ENCODE measurements around the gene PSORS1C2. TPM values are rescaled to one million over a fixed set of nuclear protein-coding genes. Genes with fewer than 3 reads are reported as not detected.

Gene PSORS1C2
- total RNA-seq, 1 experiment from 2014 or later = not detected

- CTCF ChIA-PET = no interaction called here
These were observed 34.5 kb upstream of the PSORS1C2 start for GRCh38 chr6:31173406-31173805.

DNA sequence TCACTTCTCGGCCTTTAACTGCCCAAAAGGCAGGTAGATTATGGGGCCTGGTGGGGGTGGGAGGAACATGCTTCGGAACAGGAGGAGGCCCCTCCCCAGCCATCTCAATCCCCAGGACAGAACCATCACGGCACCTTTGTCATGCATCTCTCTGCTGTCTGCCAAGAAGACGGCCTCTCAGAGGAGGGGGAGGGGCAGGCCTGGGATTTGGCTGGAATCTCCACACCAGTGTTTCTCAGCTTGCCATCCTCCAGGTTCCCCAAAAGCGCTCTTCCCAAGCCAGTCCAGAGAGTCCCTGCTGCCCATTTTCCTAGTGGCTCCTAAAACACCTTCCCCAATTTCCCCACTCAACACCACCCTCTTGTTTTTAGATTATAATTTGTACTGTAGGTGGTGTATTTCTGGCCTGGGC is 34.1 kb upstream of the PSORS1C2 start:
- DNase-seq (ENCODE audit: low spot score) = no peak
- intact Hi-C loops (cut with micrococcal nuclease; ENCODE audit: unreplicated experiment) = no loop called here

More at GRCh38 chr6:31173406-31173805, 34.5 kb upstream of the PSORS1C2 start:
- BruUV-seq (replicated peaks) = no TSS peak
- no peak for DNase-seq (ENCODE audit: low spot score)
- H3K4me1 ChIP-seq (ENCODE audit: insufficient read depth, low read length, poor library complexity, severe bottlenecking) = no peaks in the 10 kb centered on the region
- intact Hi-C loops (cut with micrococcal nuclease; ENCODE audit: unreplicated experiment) = no loop called here
- no peaks in the 10 kb centered on the region for H3K36me3 ChIP-seq (ENCODE audit: insufficient read depth, low read length, poor library complexity, severe bottlenecking)
- no peaks in the 10 kb centered on the region for H3K27me3 ChIP-seq (replicated peaks; ENCODE audit: insufficient read depth, low read depth, low read length, poor library complexity)
- no peaks in the 10 kb centered on the region for H3K9me3 ChIP-seq (ENCODE audit: low read depth, low read length, poor library complexity, severe bottlenecking)
- no peak overlapping the region for H3K27ac ChIP-seq (ENCODE audit: low read depth, low read length, poor library complexity, severe bottlenecking)
- POLR2A ChIA-PET (ENCODE audit: low non-redundant PET) = no interaction called here
- no peak overlapping the region for H3K4me3 ChIP-seq (ENCODE audit: low read depth, low read length, poor library complexity, severe bottlenecking)
- TF ChIP-seq, protein P1, sequence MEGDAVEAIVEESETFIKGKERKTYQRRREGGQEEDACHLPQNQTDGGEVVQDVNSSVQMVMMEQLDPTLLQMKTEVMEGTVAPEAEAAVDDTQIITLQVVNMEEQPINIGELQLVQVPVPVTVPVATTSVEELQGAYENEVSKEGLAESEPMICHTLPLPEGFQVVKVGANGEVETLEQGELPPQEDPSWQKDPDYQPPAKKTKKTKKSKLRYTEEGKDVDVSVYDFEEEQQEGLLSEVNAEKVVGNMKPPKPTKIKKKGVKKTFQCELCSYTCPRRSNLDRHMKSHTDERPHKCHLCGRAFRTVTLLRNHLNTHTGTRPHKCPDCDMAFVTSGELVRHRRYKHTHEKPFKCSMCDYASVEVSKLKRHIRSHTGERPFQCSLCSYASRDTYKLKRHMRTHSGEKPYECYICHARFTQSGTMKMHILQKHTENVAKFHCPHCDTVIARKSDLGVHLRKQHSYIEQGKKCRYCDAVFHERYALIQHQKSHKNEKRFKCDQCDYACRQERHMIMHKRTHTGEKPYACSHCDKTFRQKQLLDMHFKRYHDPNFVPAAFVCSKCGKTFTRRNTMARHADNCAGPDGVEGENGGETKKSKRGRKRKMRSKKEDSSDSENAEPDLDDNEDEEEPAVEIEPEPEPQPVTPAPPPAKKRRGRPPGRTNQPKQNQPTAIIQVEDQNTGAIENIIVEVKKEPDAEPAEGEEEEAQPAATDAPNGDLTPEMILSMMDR (conservative IDR thresholded peaks at IDR 0.05; ENCODE audit: low read depth, low read length) = no peak
- no peak for TF ChIP-seq EZH2 (IDR thresholded peaks at IDR 0.05; ENCODE audit: borderline replicate concordance, low read depth, low read length, poor library complexity, severe bottlenecking)

DNA sequence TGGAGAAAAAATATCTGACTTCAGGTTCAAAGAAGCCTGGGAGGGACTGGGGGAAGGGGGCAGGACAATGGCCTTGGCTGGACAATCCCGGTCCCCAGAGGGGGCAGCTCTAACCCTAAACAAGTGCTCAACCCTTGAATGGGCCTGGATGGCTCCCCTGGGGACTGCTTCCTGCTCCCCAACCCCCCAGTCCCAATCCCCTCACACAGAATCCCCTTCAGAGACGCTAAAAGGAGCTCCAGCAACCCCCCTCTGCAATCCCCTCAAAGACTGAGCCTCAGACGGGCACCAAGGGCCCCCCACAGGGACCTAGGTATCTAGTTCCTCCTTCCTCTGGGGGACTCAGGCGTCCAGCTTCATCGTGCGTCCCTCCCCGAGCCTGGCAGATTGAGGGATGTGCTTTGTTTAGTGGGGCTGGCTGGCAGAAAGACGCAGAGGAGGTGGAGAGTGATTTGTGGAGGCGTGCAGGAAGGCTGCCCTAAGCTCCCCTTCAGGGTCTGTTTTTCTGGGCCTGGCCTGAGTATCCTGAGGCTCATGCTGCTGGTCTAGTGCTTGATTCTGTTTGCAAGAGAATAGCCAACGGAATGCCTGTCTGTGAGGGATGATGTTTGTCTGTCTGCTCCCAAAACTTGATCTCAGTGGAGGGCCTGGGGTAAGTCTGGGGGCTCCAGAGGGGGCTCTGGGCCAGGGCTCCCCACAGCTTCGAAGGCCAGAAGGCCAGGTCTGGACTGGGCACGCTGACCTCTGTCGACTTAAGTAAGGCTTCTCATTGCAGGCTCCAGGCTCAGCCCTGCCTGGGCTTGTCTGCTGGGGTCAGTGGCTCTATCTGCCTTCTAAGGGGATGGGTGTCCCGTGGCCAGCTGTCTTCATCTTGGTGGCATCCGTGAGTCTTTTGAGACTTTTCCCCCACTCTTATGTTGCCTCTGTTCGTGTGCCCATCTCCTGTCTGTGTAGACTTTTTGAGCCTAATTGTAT is 33.4 kb upstream of the PSORS1C2 start:
- intact Hi-C loops (cut with micrococcal nuclease; ENCODE audit: unreplicated experiment) = no loop called here
- CTCF ChIA-PET = no interaction called here
- H3K27ac ChIP-seq (ENCODE audit: low read depth, low read length, poor library complexity, severe bottlenecking) = no peak overlapping the region

More for the DNA sequence above, 34.1 kb upstream of the PSORS1C2 start:
- H3K4me3 ChIP-seq (ENCODE audit: low read depth, low read length, poor library complexity, severe bottlenecking) = no peak overlapping the region
- BruUV-seq (replicated peaks) = no TSS peak
- ChIA-PET POLR2A (ENCODE audit: low non-redundant PET) (no interaction called here), CTCF (no interaction called here)
- no peaks in the 10 kb centered on the region for H3K4me1 ChIP-seq (ENCODE audit: insufficient read depth, low read length, poor library complexity, severe bottlenecking)
- H3K27ac ChIP-seq (ENCODE audit: low read depth, low read length, poor library complexity, severe bottlenecking) = no peak overlapping the region
- no peaks in the 10 kb centered on the region for H3K9me3 ChIP-seq (ENCODE audit: low read depth, low read length, poor library complexity, severe bottlenecking)
- no peaks in the 10 kb centered on the region for H3K27me3 ChIP-seq (replicated peaks; ENCODE audit: insufficient read depth, low read depth, low read length, poor library complexity)
- H3K36me3 ChIP-seq (ENCODE audit: insufficient read depth, low read length, poor library complexity, severe bottlenecking) = no peaks in the 10 kb centered on the region
- no peak for TF ChIP-seq EZH2 (IDR thresholded peaks at IDR 0.05; ENCODE audit: borderline replicate concordance, low read depth, low read length, poor library complexity, severe bottlenecking)
- TF ChIP-seq, protein P1 (conservative IDR thresholded peaks at IDR 0.05; ENCODE audit: low read depth, low read length) = no peak

More for the DNA sequence above, 33.4 kb upstream of the PSORS1C2 start:
- no TSS peak for BruUV-seq (replicated peaks)
- POLR2A ChIA-PET (ENCODE audit: low non-redundant PET) = no interaction called here
- no peaks in the 10 kb centered on the region for H3K4me1 ChIP-seq (ENCODE audit: insufficient read depth, low read length, poor library complexity, severe bottlenecking)
- H3K9me3 ChIP-seq (ENCODE audit: low read depth, low read length, poor library complexity, severe bottlenecking) = no peaks in the 10 kb centered on the region
- TF ChIP-seq, protein P1 (conservative IDR thresholded peaks at IDR 0.05; ENCODE audit: low read depth, low read length) = no peak
- no peak for TF ChIP-seq EZH2 (IDR thresholded peaks at IDR 0.05; ENCODE audit: borderline replicate concordance, low read depth, low read length, poor library complexity, severe bottlenecking)
- H3K27me3 ChIP-seq (replicated peaks; ENCODE audit: insufficient read depth, low read depth, low read length, poor library complexity) = no peaks in the 10 kb centered on the region
- H3K36me3 ChIP-seq (ENCODE audit: insufficient read depth, low read length, poor library complexity, severe bottlenecking) = no peaks in the 10 kb centered on the region
- no peak overlapping the region for H3K4me3 ChIP-seq (ENCODE audit: low read depth, low read length, poor library complexity, severe bottlenecking)
- no peak for DNase-seq (ENCODE audit: low spot score)
